NCI-H2081 (cell line): ENCODE measurements around the gene MEF2C.
"Not testable (repeated sequence)": the region's sequence is repeated elsewhere in the genome, so short reads cannot be mapped to it uniquely, and the experiment has no call there.

Experiments
- DNase-seq, 2 experiments: peaks; one replicate each; lab custom pipeline; 2025; lab: John Stamatoyannopoulos, UW

The MEF2C gene

DNA sequence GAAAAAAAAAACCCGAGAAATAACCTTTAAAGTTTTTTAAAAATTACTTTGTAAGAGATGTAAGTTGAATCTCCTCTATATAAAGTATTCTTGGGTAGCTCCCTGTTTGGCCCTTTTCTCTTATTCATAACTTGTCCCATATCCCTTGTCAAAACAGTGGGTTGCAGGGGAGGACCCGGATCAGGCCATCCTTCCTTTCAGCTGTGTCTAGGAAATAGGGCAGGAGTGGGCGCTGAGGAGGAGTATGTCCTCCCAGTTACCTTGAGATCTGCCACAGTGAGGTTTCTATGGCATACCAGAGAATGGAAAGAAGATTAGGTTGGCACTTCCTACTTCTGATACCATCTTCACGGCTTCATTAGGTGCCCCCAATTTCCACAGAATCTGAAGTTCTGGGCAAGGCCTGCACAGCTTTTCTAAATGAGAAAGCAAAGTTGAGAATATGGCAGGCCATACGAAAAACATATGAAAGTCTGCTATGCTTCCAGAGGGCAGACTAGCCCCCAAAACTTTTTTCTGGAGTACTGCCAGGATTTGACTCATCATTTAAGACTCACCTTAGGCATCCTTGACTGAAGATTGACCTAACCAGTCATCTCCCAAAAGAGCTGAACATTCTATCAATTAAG lies 20.3 kb downstream of the MEF2C start:
- no peak for DNase-seq

DNA sequence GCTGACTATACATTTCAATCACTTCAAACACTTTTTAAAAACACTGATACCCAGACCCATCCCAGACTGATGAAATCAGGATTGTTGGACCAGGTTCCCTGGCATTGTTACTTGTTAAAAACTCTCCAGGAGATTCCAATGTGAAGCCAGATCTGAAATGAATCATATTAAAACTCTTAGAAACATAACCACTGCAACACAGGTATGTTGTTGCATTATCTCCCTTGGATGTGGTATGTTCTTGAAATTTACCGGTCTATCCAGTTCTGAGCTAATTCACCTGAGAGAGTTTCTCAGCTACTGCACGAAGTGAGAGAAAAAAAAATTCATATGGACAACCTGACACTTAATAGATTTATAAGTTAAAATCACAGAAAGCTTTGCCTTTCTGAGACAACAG lies 21.8 kb downstream of the MEF2C start:
- DNase-seq: no peak

DNA sequence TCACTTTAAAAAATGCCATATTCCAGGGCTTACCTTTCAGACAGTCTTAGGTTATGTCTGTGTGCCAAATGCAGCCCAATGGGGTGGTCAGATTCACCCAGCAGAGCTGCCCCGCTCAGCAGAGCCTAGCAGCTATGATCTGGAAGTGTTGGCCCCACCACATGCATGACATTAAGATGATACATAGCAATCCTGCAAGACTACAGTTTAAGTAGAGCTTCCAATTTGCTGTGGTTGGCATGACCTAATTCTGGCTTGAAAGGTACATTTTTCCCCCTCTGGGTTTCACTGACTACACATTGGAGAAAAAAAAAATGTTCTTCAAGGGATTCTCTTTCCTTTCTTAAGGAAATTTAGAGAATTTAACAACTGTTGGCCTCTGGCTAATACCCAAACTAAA lies 22.5 kb downstream of the MEF2C start:
- no peak for DNase-seq

DNA sequence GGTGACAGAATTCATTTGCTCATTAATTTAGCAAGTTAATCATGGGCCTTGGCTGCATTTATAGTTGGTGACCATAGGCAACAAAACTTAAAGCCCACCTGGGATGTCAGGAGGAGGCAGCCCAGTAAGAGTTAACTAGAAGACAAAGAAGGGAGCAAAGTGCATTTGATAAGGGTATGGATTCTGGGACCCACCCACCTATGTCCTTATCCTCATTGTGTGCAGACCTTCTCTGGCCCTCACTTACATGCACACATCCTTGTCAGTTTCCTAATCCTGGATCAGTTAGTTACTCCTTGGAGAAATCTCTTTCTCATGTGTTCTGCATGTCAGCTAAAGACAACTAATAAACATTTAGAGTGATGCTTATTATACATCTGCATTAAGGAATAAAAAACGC lies 24.6 kb downstream of the MEF2C start:
- DNase-seq: no peak

DNA sequence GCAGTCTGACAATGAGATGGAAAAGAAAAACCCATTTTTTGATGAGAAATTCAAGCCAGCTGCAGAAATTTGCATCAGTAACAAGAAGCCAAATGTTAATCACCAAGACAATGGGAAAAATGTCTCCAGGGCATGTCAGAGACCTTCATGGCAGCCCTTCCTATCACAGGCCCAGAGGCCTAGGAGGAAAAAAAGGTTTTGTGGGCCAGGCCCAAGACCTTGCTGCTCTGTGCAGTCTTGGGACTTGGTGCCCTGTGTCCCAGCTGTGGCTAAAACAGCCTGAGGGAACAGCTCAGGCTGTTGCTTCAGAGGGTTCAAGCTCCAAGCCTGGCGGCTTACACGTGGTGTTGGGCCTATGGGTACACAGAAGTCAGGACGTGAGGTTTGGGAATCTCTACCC lies 26.6 kb downstream of the MEF2C start:
- not testable (repeated sequence) for DNase-seq

DNA sequence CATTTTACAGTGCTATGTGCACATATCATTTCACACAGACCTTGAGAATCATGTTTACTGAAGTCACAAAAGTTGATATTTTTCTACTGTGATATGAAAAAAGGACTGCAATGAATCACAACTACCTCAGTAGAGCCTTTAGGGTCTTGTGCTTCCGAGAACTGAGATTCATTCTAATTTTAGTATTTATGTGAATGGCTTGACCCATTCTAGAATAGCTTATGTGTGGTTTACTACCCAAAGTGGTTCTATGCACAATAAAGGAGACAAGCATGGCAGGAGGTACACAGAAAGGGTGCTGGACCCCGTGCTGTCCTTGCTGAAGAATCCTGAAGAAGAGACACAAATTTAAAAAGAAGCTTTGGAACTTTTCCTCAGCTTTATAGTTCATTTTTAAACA lies 28.2 kb downstream of the MEF2C start:
- DNase-seq: no peak

DNA sequence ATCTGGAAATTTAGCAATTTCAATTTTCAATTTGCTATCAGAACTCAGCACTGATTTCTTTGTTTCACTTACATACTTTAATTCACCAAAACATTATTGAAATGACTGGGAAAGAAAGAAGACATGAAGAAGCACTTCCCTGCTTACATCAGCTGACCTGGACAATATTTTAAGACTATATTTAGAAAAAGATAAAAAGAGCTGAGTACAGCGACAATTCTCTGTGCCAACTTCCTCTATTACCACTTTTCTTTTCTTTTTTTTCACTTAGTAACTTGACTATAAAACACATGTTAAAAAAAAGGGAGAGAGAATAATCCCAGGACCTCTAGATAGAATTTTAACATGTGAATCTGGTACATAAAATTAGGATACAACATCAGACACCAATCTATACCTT lies 35.6 kb downstream of the MEF2C start:
- DNase-seq: no peak

DNA sequence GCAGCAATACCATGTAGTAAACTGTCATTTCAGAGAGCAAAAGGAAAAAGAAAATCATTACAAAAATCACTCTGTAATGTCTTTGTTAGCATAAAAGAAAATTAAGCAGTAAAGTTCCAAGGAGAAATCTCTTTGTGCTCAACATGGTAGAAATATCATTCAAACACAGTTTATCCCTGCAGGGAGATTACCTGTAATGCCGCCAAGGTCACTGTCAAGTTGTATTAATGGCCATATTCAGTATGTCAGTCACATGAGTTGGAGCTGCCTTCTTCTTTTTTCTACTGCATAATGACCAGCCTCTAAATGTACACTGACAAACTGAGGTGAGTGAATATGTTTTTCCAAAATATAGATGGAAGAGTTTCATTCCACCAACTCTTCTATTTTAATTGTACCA lies 36.5 kb downstream of the MEF2C start:
- DNase-seq: no peak

DNA sequence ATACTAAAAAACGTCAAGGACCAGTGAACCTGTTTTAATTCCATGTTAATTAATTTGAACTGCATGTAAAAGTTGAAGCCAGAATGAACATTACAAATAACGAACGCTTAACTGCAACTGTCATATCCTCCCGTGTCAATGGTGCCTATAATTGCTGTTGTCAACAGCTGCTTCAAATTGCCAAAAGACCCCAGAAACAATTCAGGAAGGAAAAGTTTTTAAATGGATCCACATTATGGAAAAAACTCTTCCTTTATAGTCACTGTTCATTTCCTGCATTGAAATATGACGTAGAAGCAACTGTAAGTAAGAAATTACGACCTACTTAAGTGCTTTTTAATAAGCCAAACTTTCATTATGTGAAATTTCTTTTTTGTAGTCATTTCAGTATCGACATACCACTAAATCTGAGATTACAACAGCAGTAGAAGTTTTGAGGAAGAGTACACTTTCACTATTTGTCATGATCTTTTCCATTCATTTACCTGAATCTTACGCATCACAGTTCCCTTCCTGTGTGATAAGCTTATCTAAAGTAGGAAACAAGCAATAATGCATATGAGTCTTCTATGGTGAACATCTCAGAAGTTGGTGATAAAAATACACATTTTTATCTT lies 37.8 kb downstream of the MEF2C start:
- no peak for DNase-seq

DNA sequence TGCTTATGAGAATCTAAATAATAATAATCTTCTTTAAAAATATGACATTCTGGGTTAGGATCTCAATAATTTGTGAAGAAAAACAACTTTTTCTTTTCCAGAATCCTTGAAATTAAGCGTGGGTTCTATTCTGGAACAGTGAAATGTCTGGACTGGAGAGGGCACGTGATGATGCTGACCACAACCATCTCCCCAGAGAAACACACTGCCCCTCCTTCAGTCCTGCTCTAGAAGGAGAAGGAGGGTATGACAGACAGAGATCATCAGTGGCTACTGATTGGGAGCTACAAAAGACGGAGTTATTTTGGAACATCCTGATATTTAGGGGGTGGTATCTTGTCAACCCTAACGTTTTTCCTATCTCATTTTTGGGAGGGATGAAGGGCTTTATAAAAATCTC lies 40.2 kb downstream of the MEF2C start:
- no peak for DNase-seq

DNA sequence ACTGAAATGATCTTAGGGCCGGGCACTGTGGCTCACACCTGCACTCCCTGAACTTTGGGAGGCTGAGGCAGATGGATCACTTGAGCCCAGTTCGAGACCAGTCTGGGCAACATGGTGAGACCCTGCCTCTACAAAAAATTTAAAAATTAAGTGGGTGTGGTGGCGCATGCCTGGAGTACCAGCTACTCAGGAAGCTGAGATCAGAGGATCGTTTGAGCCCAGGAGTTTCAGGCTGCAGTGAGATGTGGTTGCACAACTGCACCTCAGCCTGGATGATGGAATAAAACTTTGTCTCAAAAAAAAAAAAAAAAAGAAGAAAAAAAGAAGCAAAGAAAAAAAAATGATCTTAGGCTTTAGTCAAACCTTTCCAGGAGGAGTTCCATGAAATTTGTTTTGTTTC lies 41.8 kb downstream of the MEF2C start:
- DNase-seq: no peak

DNA sequence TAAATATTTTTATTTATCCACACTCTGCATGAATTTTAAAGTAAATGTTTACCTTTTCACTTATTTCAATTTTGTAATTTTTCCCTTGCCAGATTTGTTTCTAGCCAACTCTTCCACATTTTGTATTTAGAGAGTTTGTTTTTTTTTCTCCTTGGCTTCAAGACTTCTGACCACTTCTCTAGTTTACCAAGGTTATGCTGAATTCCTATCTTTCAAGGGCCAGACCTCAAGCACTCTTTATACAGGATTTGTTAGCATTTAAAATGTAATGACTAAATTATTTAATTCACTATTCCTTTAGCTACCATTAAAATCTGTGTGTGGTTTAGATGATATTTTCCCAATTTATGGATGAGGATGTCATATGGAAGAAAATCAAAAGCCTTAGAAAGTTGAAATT lies 42.5 kb downstream of the MEF2C start:
- DNase-seq: no peak

DNA sequence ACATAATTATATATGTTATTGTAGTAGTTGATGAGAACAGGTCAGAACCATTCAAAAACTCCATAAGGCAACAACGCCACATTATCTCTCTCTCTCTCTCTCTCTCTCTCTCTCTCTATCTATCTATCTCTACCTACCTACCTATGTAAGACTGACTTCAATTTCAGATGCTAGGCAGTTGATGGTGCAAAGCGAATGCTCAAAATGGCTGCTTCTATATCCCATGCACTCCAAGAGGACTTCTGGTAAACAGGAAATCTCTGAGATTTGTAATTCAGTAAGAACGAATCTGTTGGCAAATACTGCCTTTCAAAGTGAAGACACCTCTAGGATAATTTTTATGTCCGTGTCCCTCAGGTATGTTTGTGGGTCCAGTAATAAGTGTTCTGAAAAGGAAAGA lies 43.7 kb downstream of the MEF2C start:
- no peak for DNase-seq

DNA sequence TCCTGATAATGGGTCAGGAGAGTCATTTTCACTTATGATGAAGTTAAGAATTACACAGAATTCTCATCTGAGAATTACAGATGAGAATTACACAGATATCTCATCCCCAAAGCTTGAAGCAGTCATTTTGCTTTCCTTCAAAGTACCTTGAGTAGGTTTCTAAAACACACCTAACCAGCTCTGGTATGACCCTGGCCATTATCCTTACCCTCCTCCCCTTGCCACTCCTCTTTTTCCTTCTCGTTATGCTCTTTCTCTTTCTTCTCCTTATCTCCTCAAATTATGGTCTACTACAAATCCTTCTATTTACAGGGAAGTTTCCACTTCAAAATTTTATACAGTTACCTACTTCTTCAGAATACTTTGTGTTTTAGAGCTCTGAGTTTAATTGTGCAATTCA lies 44.5 kb downstream of the MEF2C start:
- no peak for DNase-seq

DNA sequence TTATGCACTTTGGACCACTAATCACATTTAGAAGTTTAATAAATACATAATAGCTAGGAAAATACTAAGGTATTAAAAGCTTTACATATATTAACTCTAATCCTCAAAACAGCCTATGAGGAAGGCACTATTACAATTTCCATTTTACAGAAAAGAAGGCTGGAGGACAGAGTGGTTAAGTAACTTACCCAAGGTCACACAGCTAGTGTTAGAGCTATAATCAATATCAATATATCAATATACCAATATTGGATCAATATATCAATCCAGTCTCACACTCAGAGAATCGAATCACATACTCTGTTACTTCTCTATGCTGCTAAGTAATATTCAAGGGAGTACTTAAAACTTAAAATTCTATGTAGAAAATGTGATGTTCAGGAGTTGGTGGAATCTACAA lies 45.2 kb downstream of the MEF2C start:
- DNase-seq: no peak

DNA sequence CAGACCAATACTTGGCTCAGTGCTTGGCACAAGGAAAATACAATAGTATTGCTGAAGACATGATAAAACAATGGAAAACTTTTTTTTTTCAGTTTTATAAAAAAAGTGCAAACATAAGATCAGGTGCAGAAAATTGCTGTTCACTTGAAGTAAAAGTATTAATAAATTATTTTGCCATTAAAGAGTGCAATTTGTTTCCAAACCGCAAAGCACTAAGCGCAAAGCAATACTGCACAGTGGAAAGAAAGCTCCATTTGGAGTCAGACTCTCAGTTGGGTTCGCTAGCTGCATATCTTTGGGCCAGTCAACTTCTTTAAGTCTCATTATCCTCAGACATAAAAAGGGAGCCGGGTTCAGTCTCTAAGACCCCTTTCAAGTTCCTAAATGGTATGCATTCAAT lies 45.8 kb downstream of the MEF2C start:
- no peak for DNase-seq

DNA sequence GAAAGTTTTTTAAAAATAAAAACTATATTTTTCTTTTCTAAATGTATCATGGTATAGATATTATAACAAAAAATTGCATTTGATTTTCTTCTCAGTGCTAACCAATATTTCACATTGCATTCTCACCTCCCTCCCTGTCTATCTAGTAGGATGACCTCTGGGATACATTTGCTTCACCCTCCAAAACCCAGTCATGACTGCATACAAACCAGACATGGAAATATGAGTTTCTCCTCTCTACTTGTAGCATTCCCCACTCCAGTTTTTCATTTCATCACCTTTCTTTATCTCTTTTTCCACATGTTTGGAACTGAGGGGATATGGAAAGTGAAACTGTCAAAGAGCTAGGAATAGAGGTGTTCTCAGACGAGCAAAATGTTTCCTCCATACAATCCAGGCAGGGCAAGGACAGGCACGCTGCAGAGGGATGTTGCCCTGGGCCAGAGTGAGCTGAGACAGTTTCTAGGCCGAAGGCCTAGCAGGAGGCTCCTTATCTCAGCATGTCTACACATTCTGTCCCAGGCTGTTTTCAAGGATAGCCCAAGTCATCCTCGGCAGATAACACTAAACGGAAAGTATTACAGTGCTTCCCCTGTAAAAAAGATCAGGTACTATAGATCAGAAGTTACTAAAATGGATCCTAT lies 46.7 kb downstream of the MEF2C start:
- no peak for DNase-seq

DNA sequence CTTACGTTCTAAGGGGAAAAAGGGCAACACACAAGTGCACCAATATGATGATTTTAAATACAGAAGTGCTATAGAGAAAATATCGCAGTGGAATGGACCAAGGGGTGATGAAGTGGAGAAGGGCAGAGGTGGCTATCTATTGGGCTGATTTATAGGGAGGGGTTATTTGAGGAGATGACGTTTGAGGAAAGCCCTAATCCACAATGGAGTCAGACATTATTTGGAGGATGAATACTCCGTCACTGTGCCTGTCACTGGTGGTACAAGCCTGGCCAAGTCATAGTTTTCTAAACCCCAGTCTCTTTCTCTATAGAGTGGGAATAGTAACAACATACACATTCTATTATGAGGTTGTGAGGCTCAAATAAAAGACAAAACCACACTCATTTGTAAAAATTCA lies 48.5 kb downstream of the MEF2C start:
- no peak for DNase-seq

DNA sequence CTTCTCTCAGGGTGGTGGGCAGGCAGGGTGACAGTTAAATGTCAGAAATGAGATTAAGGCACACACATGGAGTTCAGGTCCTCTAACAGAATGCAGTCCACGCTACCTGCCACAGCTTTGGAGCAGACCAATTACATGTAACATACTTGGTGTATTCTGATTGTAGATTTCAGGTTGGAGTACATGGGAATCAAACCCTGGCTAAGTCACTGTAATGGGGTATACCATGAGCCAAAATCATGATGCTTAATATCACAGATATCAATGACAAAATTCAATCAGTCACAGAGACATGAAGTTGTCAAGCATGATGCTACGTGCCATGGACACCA lies 48.9 kb downstream of the MEF2C start:
- no peak for DNase-seq

DNA sequence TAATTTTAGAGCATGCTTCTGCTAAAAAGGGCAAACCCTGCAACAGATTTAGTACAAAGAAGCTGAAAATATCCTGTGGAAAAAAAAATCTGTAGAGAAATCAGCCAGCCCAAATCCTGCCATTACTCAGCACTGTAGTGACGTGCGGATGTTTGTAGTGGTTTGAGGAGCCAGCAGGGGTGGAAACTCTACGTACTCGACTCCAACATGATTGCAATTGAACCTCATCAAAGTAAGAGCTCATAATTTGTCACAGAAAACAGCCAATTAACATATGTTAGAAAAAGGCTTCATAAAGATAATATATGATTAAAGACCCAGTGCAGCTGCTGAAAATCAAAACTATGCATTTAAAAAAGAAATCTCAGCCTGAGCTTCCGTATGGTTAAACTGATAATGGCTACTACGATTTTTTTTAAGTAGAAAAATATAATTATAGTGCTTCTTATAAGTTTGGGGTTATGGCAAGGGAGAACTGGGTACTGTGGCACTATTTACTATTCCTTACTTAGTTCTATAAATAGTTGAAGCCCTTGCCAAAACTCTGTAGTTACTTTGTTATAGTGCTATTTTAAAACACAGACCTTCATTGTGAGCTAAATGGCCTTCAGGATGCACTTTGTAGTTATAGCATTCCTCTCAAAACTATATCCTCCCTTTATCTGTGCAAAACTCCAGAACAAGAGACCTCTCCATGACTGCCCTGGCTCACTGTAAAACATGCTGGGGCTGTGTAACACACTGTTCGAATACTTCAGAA lies 49.4 kb downstream of the MEF2C start:
- DNase-seq: peak; percentile 16 to 72

DNA sequence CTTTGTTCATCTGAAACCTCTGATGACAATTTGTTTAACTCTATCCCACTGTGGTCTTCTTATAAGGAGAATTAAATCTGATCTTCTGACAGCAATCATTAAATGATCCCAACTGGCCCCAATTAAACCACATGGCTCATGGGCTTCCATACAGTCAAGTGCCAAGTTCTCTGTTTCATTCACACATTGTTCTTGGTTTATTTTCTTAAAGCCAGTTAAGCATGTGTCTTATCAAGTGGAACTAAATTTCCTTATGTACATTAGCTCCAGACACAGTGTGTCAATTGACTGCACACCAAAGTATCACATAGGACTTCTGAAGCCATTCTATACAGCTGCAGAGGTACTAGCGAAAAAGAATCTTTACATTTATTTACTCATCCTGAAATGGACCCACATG lies 51.2 kb downstream of the MEF2C start:
- DNase-seq: no peak

DNA sequence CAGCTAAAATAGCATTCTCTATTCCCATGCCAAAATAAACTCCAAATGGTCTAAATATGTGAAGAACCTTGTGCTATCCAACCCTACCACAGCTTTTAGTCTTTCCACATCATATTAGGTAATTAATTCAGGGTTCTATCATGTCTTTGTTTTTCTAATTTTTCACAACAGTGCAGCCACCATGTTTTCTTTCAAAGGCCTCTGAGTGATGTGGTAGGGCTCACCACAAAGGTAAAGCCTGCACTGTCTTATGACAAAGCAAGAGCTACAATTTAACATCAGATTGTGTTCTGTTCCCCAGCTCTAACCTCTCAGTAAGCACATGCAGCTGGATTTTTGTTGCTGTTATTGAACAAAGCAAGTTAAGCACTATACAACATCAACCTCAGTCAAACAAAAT lies 52.4 kb downstream of the MEF2C start:
- no peak for DNase-seq

DNA sequence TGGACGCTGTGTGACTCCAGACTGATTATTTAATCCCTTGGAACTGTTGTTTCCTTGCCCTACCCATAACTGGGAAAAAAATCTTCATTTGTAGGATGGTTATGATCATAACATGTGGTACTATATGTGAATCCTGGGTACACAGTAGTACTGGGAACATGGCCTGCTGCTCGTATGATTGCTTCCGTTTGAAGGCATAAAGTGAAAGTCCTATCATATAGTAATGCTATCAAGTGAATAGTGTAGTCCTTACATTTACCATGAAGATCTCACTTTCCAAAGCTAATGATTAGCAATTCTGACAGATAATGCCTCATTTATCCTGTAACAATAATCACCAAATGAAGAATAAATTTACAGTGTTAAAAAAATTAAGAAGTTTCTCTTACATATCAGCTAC lies 53.2 kb downstream of the MEF2C start:
- DNase-seq: no peak
